Stimulated activated naive CD8-positive, alpha-beta T cell treated with anti-CD3 and anti-CD28 coated beads, Interleukin-15, Interleukin-2, amounts not matched to agents 100 ng/mL and 50 ng/mL, for 24 hours (primary cell): ENCODE results near the gene TES.
"Not testable (repeated sequence)": the region's sequence is repeated elsewhere in the genome, so short reads cannot be mapped to it uniquely, and the experiment has no call there.

Experiments used
- H3K27ac Mint-ChIP-seq: one replicate; pipeline ENCODE4 v1.8.0; 2021; ENCODE audit warnings: mild to moderate bottlenecking, mixed read lengths
- H3K27me3 Mint-ChIP-seq: one replicate; pipeline ENCODE4 v1.8.0; 2021; ENCODE audit warnings: mixed read lengths
- H3K36me3 Mint-ChIP-seq: one replicate; pipeline ENCODE4 v1.8.0; 2021; ENCODE audit warnings: low read depth, mixed read lengths
- H3K4me1 Mint-ChIP-seq: one replicate; pipeline ENCODE4 v1.8.0; 2021; ENCODE audit warnings: low read depth, mixed read lengths
- H3K4me3 Mint-ChIP-seq: one replicate; pipeline ENCODE4 v1.8.0; 2021; ENCODE audit warnings: mild to moderate bottlenecking, mixed read lengths
- H3K9me3 Mint-ChIP-seq: one replicate; pipeline ENCODE4 v1.8.0; 2021; ENCODE audit warnings: mixed read lengths

The TES gene

GRCh38 chr7:116239434-116239833 lies 29.1 kb downstream of the TES start:
- H3K4me3 Mint-ChIP-seq, result no peak overlapping the region
- peaks cover 4% of the 10 kb centered on the region for H3K9me3 Mint-ChIP-seq
- H3K27ac Mint-ChIP-seq, result no peak overlapping the region
- H3K4me1 Mint-ChIP-seq, result peaks cover 45% of the 10 kb centered on the region
- peaks cover 46% of the 10 kb centered on the region for H3K36me3 Mint-ChIP-seq
- no peaks in the 10 kb centered on the region for H3K27me3 Mint-ChIP-seq

GRCh38 chr7:116240024-116240668 lies 29.8 kb downstream of the TES start:
- Mint-ChIP-seq H3K27me3 (no peaks in the 10 kb centered on the region), H3K36me3 (peaks cover 53% of the 10 kb centered on the region), H3K27ac (no peak overlapping the region), H3K4me1 (peaks cover 39% of the 10 kb centered on the region), H3K4me3 (no peak overlapping the region), H3K9me3 (peaks cover 6% of the 10 kb centered on the region)

- Mint-ChIP-seq H3K36me3 (peaks cover 63% of the 10 kb centered on the region), H3K9me3 (peaks cover 14% of the 10 kb centered on the region), H3K4me1 (peaks cover 42% of the 10 kb centered on the region), H3K4me3 (no peak overlapping the region), H3K27me3 (no peaks in the 10 kb centered on the region), H3K27ac (no peak overlapping the region)
Measured at GRCh38 chr7:116241291-116241690, 31.0 kb downstream of the TES start.

- no peak overlapping the region for H3K27ac Mint-ChIP-seq
- no peak overlapping the region for H3K4me3 Mint-ChIP-seq
- H3K4me1 Mint-ChIP-seq, result peaks cover 46% of the 10 kb centered on the region
- H3K9me3 Mint-ChIP-seq, result peaks cover 17% of the 10 kb centered on the region
- peaks cover 64% of the 10 kb centered on the region for H3K36me3 Mint-ChIP-seq
- no peaks in the 10 kb centered on the region for H3K27me3 Mint-ChIP-seq
Measured at GRCh38 chr7:116242178-116242577, 31.8 kb downstream of the TES start.

GRCh38 chr7:116242759-116243158 lies 32.4 kb downstream of the TES start:
- Mint-ChIP-seq H3K36me3 (peaks cover 61% of the 10 kb centered on the region), H3K9me3 (peaks cover 17% of the 10 kb centered on the region), H3K4me3 (no peak overlapping the region), H3K4me1 (peaks cover 40% of the 10 kb centered on the region), H3K27me3 (no peaks in the 10 kb centered on the region), H3K27ac (no peak overlapping the region)

GRCh38 chr7:116244803-116245202 lies 34.5 kb downstream of the TES start:
- peaks cover 30% of the 10 kb centered on the region for H3K4me1 Mint-ChIP-seq
- H3K27me3 Mint-ChIP-seq, H3K4me3 Mint-ChIP-seq, H3K27ac Mint-ChIP-seq: not testable (repeated sequence)
- peaks cover 62% of the 10 kb centered on the region for H3K36me3 Mint-ChIP-seq
- H3K9me3 Mint-ChIP-seq, result peaks cover 17% of the 10 kb centered on the region

GRCh38 chr7:116246357-116246756 lies 36.0 kb downstream of the TES start:
- peaks cover 17% of the 10 kb centered on the region for H3K9me3 Mint-ChIP-seq
- peaks cover 28% of the 10 kb centered on the region for H3K4me1 Mint-ChIP-seq
- H3K27me3 Mint-ChIP-seq, result no peaks in the 10 kb centered on the region
- no peak overlapping the region for H3K4me3 Mint-ChIP-seq
- H3K36me3 Mint-ChIP-seq, result peaks cover 68% of the 10 kb centered on the region
- H3K27ac Mint-ChIP-seq, result peak overlapping the region; percentile 22

GRCh38 chr7:116249969-116250553 lies 39.7 kb downstream of the TES start:
- H3K27me3 Mint-ChIP-seq, result no peaks in the 10 kb centered on the region
- H3K9me3 Mint-ChIP-seq, result peaks cover 13% of the 10 kb centered on the region
- no peak overlapping the region for H3K4me3 Mint-ChIP-seq
- peaks cover 18% of the 10 kb centered on the region for H3K4me1 Mint-ChIP-seq
- no peak overlapping the region for H3K27ac Mint-ChIP-seq
- H3K36me3 Mint-ChIP-seq, result peaks cover 75% of the 10 kb centered on the region

GRCh38 chr7:116251675-116252074 lies 41.3 kb downstream of the TES start:
- H3K4me3 Mint-ChIP-seq, result no peak overlapping the region
- peaks cover 69% of the 10 kb centered on the region for H3K36me3 Mint-ChIP-seq
- H3K27me3 Mint-ChIP-seq, result no peaks in the 10 kb centered on the region
- no peaks in the 10 kb centered on the region for H3K9me3 Mint-ChIP-seq
- no peak overlapping the region for H3K27ac Mint-ChIP-seq
- peaks cover 3% of the 10 kb centered on the region for H3K4me1 Mint-ChIP-seq

GRCh38 chr7:116252249-116252648 lies 41.9 kb downstream of the TES start:
- Mint-ChIP-seq H3K27ac (no peak overlapping the region), H3K27me3 (no peaks in the 10 kb centered on the region), H3K36me3 (peaks cover 66% of the 10 kb centered on the region), H3K4me1 (no peaks in the 10 kb centered on the region), H3K4me3 (no peak overlapping the region), H3K9me3 (no peaks in the 10 kb centered on the region)

- H3K4me1 Mint-ChIP-seq, result peaks cover 17% of the 10 kb centered on the region
- no peaks in the 10 kb centered on the region for H3K9me3 Mint-ChIP-seq
- H3K36me3 Mint-ChIP-seq, result peaks cover 36% of the 10 kb centered on the region
- H3K27ac Mint-ChIP-seq, result no peak overlapping the region
- no peak overlapping the region for H3K4me3 Mint-ChIP-seq
- H3K27me3 Mint-ChIP-seq, result no peaks in the 10 kb centered on the region
Measured at GRCh38 chr7:116257156-116257555, 46.8 kb downstream of the TES start.

GRCh38 chr7:116258734-116259133 lies 48.4 kb downstream of the TES start:
- Mint-ChIP-seq H3K36me3 (peaks cover 20% of the 10 kb centered on the region), H3K27me3 (no peaks in the 10 kb centered on the region), H3K4me3 (no peak overlapping the region), H3K4me1 (peaks cover 18% of the 10 kb centered on the region), H3K27ac (peak overlapping the region; percentile 21), H3K9me3 (no peaks in the 10 kb centered on the region)

- H3K4me1 Mint-ChIP-seq, result peaks cover 18% of the 10 kb centered on the region
- no peak overlapping the region for H3K4me3 Mint-ChIP-seq
- H3K36me3 Mint-ChIP-seq, result peaks cover 17% of the 10 kb centered on the region
- no peaks in the 10 kb centered on the region for H3K27me3 Mint-ChIP-seq
- H3K27ac Mint-ChIP-seq, result no peak overlapping the region
- no peaks in the 10 kb centered on the region for H3K9me3 Mint-ChIP-seq
Measured at GRCh38 chr7:116259156-116259870, 49.0 kb downstream of the TES start.

- Mint-ChIP-seq H3K36me3 (peaks cover 12% of the 10 kb centered on the region), H3K27ac (no peak overlapping the region)
Measured at GRCh38 chr7:116259871-116260440, 49.6 kb downstream of the TES start.

GRCh38 chr7:116261904-116262303 lies 51.6 kb downstream of the TES start:
- peaks cover 3% of the 10 kb centered on the region for H3K36me3 Mint-ChIP-seq
- no peak overlapping the region for H3K4me3 Mint-ChIP-seq
- H3K27ac Mint-ChIP-seq, result no peak overlapping the region
- no peaks in the 10 kb centered on the region for H3K9me3 Mint-ChIP-seq
- no peaks in the 10 kb centered on the region for H3K27me3 Mint-ChIP-seq
- H3K4me1 Mint-ChIP-seq, result peaks cover 18% of the 10 kb centered on the region

More at GRCh38 chr7:116259871-116260440, 49.6 kb downstream of the TES start:
- peaks cover 18% of the 10 kb centered on the region for H3K4me1 Mint-ChIP-seq
- H3K27me3 Mint-ChIP-seq, result no peaks in the 10 kb centered on the region
- H3K9me3 Mint-ChIP-seq, result no peaks in the 10 kb centered on the region
- H3K4me3 Mint-ChIP-seq, result no peak overlapping the region
